SK-N-SH (cell line): ENCODE measurements around the gene FKBP8. TPM values are rescaled to one million over a fixed set of nuclear protein-coding genes. Genes with fewer than 3 reads are reported as not detected.
A peak's percentile ranks its signal among the peaks of the same experiment; 100 is the strongest.

Experiments used
- CTCF ChIA-PET: fragments of 300-600, 350-600 bp; formaldehyde crosslinking; extraction: SDS; loops from one replicate; lab custom pipeline; 2021; lab: Yijun Ruan, JAX
- POLR2A ChIA-PET: fragments of 350-600 bp; sonication (Branson Sonifier 250); formaldehyde crosslinking; extraction: SDS; loops from one replicate; lab custom pipeline; 2020; ENCODE audit warnings: antibody characterized with exemption, inconsistent platforms; lab: Yijun Ruan, JAX
- DNase-seq: peaks from one replicate; pipeline ENCODE4 v3.0.0; 2012
- H2AFZ ChIP-seq: fragments of 200-600 bp; sonication (generic); 2 replicates; pipeline ENCODE4 v1.8.1; 2016; ENCODE audit warnings: antibody characterized with exemption, mild to moderate bottlenecking, low read depth
- H3F3A ChIP-seq: fragments of 200-600 bp; sonication (generic); replicated peaks from 2 replicates; pipeline ENCODE3; 2016; ENCODE audit warnings: antibody characterized with exemption, mild to moderate bottlenecking; ENCODE audit not compliant: insufficient read depth
- H3K27ac ChIP-seq, 2 experiments: fragments of 200-500 bp in 1 of 2; fragments of 200-600 bp in 1 of 2; sonication (Bioruptor generic) in 1 of 2; sonication (generic), shearing (Covaris generic) in 1 of 2; 2 replicates each; pipeline versions ENCODE4 v1.5.1 to v1.6.1; 2014 to 2016; ENCODE audit warnings: low read depth in 2 of 2, inconsistent platforms in 1 of 2, low read length in 1 of 2, mild to moderate bottlenecking in 1 of 2, mixed read lengths in 1 of 2
- H3K27me3 ChIP-seq: fragments of 200-600 bp; sonication (generic), shearing (Covaris generic); 2 replicates; pipeline ENCODE4 v1.6.1; 2016; ENCODE audit warnings: mixed run types; ENCODE audit not compliant: insufficient read depth
- H3K36me3 ChIP-seq, 2 experiments: fragments of 200-500 bp in 1 of 2; fragments of 200-600 bp in 1 of 2; sonication (Bioruptor generic) in 1 of 2; sonication (generic) in 1 of 2; replicated peaks in 1 of 2; 2 replicates each; pipeline versions ENCODE3 to v1.5.1; 2014 to 2016; ENCODE audit warnings: low read length in 1 of 2, mild to moderate bottlenecking in 1 of 2; ENCODE audit not compliant: insufficient read depth in 2 of 2, control insufficient read depth in 1 of 2
- H3K4me1 ChIP-seq, 2 experiments: fragments of 200-500 bp in 1 of 2; fragments of 200-600 bp in 1 of 2; sonication (Bioruptor generic) in 1 of 2; sonication (generic), shearing (Covaris generic) in 1 of 2; 2 replicates each; pipeline versions ENCODE4 v1.5.1 to v1.6.1; 2014 to 2016; ENCODE audit warnings: low read depth in 1 of 2, low read length in 1 of 2, mixed run types in 1 of 2; ENCODE audit not compliant: insufficient read depth in 2 of 2, control insufficient read depth in 1 of 2
- H3K4me2 ChIP-seq: fragments of 200-600 bp; sonication (generic), shearing (Covaris generic); 2 replicates; pipeline ENCODE4 v1.6.1; 2017; ENCODE audit warnings: mixed run types
- H3K4me3 ChIP-seq, 2 experiments: fragments of 200-500 bp in 1 of 2; fragments of 200-600 bp in 1 of 2; sonication (Bioruptor generic) in 1 of 2; sonication (generic), shearing (Covaris generic) in 1 of 2; 2 replicates each; pipeline versions ENCODE4 v1.5.1 to v1.8.1; 2014 to 2016; ENCODE audit warnings: low read depth in 2 of 2, inconsistent platforms in 1 of 2, low read length in 1 of 2, mild to moderate bottlenecking in 1 of 2, mixed read lengths in 1 of 2, moderate library complexity in 1 of 2
- H3K79me2 ChIP-seq: fragments of 200-600 bp; sonication (generic); 2 replicates; pipeline ENCODE4 v1.8.1; 2017; ENCODE audit warnings: mild to moderate bottlenecking; ENCODE audit not compliant: insufficient read depth
- H3K9ac ChIP-seq: fragments of 200-600 bp; sonication (generic); 2 replicates; pipeline ENCODE4 v1.6.1; 2017; ENCODE audit warnings: mixed run types
- H3K9me2 ChIP-seq: fragments of 200-600 bp; sonication (generic); 2 replicates; pipeline ENCODE4 v1.6.1; 2017; ENCODE audit warnings: mixed run types
- H3K9me3 ChIP-seq: fragments of 200-600 bp; sonication (generic); 2 replicates; pipeline ENCODE4 v1.6.1; 2017; ENCODE audit warnings: mixed run types, mild to moderate bottlenecking, moderate library complexity
- H4K20me1 ChIP-seq: fragments of 200-600 bp; sonication (generic); 2 replicates; pipeline ENCODE4 v1.6.1; 2017; ENCODE audit warnings: mild to moderate bottlenecking, mixed run types; ENCODE audit not compliant: insufficient read depth
- IRF3 ChIP-seq: fragments of 150-350 bp; IDR thresholded peaks from 2 replicates; pipeline ENCODE4 v1.6.1; 2016; ENCODE audit warnings: mild to moderate bottlenecking, low read depth, low read length
- NRF1 ChIP-seq: IDR thresholded peaks from 2 replicates; pipeline ENCODE4 v1.6.1; 2012; ENCODE audit warnings: low read depth, mild to moderate bottlenecking, low read length
- PBX3 ChIP-seq: IDR thresholded peaks from 2 replicates; pipeline ENCODE4; 2012
- REST ChIP-seq: IDR thresholded peaks from 2 replicates; pipeline ENCODE4 v1.6.1; 2012; ENCODE audit warnings: mild to moderate bottlenecking, low read depth, low read length, moderate library complexity
- TEAD4 ChIP-seq: IDR thresholded peaks from 2 replicates; pipeline ENCODE4 v1.4.0; 2012; ENCODE audit warnings: mild to moderate bottlenecking, borderline replicate concordance; ENCODE audit not compliant: insufficient read depth
- USF1 ChIP-seq: IDR thresholded peaks from 2 replicates; pipeline ENCODE4 v1.4.0; 2012; ENCODE audit warnings: low read depth, borderline replicate concordance
- ZBTB33 ChIP-seq: IDR thresholded peaks from 2 replicates; pipeline ENCODE4 v1.4.0; 2012; ENCODE audit warnings: low read depth, borderline replicate concordance
- WGBS: methylation state at CpG from one replicate; pipeline ENCODE4 v1.1.6; 2017; ENCODE audit warnings: low lambda C conversion rate; 5-methylcytosine and 5-hydroxymethylcytosine counted together
- polyA plus RNA-seq, 3 experiments: library from polyadenylated mRNA; depleted of rRNA; stranded (reverse); fragments of >200 nt; gene quantifications; 2 replicates each; pipeline ENCODE4 v1.2.3, GENCODE V29; 2012

FKBP8 gene
- polyA plus RNA-seq, 1 of the 3 experiments (the other 2 are of a cell fraction) = 273 TPM

GRCh38 chr19:18571564-18572344 lies 28.4 kb upstream of the FKBP8 start, which contains the start of gene UBA52 (continued):
- peak; percentile 58; the same call in 1 of the 2 replicates for TF ChIP-seq REST
- TF ChIP-seq ZBTB33 = no peak
- peak; percentile 89 for TF ChIP-seq NRF1
- no peak for TF ChIP-seq IRF3
- TF ChIP-seq, all 33 proteins: peak for 16

GRCh38 chr19:18568367-18568766 lies 25.0 kb upstream of the FKBP8 start:
- peaks cover 17 to 35% of the 10 kb centered on the region in 2 experiments for H3K36me3 ChIP-seq
- peaks cover 14% of the 10 kb centered on the region for H4K20me1 ChIP-seq
- H3K4me2 ChIP-seq = no peak overlapping the region
- H3K4me3 ChIP-seq = no peak overlapping the region
- no peaks in the 10 kb centered on the region for H3K27me3 ChIP-seq
- peaks cover 17% of the 10 kb centered on the region for H3K79me2 ChIP-seq
- DNase-seq = no peak
- peaks cover 5 to 13% of the 10 kb centered on the region in 2 experiments; a peak in 3 of 4 replicates for H3K4me1 ChIP-seq
- no peak overlapping the region for H3K9ac ChIP-seq
- H3K9me2 ChIP-seq = no peaks in the 10 kb centered on the region
- WGBS = 92% methylated on average over 11 of the region's 15 CpGs
- POLR2A ChIA-PET = no interaction called here
- CTCF ChIA-PET = interaction anchor here (1.0 kb wide), 1 partner anchor 21 kb away, joined by 4 read pairs; no protein-coding TSS in a partner anchor
- no peaks in the 10 kb centered on the region for H3K9me3 ChIP-seq
- peaks cover 17% of the 10 kb centered on the region for H3F3A ChIP-seq
- TF ChIP-seq PBX3 (no peak), TEAD4 (no peak), IRF3 (no peak), USF1 (no peak)
- no peak overlapping the region for H2AFZ ChIP-seq
- H3K27ac ChIP-seq = no peak overlapping the region
